HG03378 (cell line): ENCODE measurements around the gene RNF121.

ENCODE experiments used
- ATAC-seq: cut with Tn5 transposase; IDR thresholded peaks from one replicate; pipeline ENCODE4 v1.9.1; 2021; ENCODE audit warnings: mild to moderate bottlenecking, moderate library complexity; ENCODE audit not compliant: unreplicated experiment

Gene RNF121

DNA sequence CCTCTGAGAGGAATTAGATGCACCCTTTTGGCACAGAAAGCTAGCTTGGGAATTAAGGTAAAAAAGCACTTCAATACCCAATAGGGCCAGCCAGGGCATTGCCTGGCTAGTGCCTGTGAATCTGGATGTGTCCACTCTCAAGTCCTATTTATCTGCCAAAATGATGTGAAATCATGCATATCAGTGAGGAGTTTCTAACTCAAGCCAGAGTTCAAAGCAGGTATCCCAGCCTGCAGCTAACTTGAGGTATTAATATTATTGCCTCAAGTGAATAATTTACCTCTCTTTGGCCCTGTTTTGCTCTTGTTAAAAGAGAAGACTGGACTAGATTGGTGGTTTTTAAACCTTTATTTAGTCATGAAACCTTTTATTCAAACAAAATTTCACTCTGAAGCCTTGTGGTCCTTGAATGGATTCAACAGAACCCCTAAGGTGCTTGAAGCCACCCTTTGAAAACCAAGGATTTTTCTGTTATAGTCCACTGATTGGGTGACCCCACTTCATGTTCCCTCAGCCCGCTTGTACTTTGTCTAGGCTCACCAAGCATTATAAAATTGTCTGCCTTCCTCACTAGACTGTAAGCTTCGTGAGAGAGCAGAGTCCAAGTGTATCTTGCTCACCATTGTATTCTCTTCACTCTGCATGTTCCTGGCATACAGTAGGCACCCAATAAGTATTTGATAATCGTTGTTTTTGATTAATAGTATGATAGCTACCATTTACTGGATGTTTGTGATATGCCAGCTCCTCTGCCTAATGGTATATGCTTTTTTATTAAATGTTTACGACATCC lies 4.5 kb downstream of the RNF121 start:
- ATAC-seq, result no peak

GRCh38 chr11:71934213-71934612 lies 5.4 kb downstream of the RNF121 start:
- no peak for ATAC-seq

GRCh38 chr11:71935338-71935925 lies 6.6 kb downstream of the RNF121 start:
- ATAC-seq, result no peak

GRCh38 chr11:71936825-71937224 lies 8.0 kb downstream of the RNF121 start:
- no peak for ATAC-seq

GRCh38 chr11:71937826-71938225 lies 9.0 kb downstream of the RNF121 start:
- no peak for ATAC-seq

- no peak for ATAC-seq
These were observed 11.8 kb downstream of the RNF121 start for GRCh38 chr11:71940561-71941219.

DNA sequence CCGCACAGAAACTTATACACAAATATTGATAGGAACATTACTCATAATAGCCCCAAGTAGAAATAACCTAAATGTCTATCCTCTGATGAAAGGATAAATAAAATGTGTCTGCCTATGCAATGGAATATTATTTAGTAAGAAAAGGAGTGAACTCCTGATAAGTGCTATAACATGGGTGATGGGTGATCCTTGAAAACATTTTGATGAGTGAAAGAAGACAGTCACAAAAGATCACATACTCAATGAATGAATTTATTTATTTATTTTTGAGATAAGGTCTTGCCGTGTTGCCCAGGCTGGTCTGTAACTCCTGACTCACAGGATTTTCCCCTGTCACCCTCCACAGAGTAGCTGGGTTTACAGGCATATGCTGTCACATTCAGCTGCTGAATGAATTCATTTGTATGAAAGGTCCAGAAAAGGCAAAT lies 17.3 kb downstream of the RNF121 start:
- ATAC-seq, result no peak

DNA sequence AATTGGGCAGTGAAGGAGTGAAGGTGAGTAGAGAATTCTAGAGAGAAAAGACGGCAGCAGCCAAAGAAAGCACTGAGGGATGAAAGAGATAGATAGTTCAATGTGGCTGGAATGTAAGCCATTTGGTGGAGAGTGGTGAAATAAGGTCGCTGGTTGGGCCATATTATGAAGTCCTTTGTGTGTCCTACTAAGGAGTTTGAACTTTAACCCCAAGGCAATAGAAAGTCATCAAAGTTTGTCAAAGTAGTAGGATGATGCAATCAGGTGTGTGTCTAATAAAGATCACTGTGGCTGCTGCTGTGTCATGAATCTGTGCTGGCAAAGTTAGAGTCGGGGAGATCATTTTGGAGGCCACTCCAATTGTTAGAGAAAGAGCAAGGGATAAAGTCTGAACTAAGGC lies 18.7 kb downstream of the RNF121 start:
- no peak for ATAC-seq

DNA sequence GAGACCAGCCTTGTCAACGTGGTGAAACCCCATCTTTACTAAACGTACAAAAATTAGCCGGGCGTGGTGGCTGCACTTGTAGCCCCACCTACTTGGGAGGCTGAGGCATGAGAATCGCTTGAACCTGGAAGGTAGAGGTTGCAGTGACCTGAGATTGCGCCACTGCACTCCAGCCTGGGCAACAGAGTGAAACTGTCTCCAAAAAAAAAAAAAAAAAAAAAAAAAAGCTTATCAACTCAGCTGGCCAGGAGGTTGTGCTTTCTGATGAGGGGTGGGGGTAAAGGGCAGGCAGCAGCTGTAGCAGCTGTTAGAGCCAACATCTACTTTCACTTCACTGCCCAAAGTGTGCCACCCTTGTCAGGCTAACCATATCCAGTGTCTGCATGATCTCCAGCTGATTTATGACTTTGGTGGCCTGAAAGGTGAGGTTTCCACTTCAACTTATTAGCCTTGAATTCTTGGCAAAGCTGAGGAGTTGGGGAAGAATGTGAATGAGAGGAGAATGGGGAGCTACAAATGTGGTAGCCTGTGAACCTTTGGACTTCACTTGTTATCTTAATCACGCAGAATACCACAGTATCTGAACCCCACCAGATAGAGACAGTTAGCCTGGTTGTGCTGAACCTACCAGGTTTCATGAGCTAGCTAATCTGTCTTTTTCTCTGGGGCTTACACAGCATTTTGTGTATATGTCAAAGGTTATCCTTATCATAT lies 19.6 kb downstream of the RNF121 start:
- no peak for ATAC-seq

- no peak for ATAC-seq
These were observed 20.2 kb downstream of the RNF121 start for GRCh38 chr11:71949034-71949433.

DNA sequence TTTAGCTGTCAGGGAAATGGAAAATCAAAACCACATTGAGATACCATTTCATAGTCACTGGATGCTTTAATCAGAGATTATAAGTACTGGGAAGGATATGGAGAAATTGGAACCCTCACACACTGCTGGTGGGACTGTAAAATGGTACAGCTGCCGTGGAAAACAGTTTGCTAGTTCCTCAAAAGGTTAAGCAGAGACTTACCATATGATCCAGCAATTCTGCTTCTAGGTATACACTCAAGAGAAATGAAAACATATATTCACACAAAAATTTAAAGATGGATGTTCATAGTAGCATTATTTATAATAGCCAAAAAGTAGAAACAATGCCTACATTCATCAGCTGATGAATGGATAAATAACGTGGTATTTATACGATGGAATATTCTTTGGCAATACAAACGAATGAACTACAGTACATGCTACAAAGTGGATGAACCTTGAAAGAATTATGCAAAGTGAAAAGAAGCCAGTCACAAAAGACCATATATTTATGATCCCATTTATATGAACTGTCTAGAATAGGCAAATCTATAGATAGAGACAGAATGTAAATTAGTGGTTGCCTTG lies 23.0 kb downstream of the RNF121 start:
- ATAC-seq, result no peak

- no peak for ATAC-seq
These were observed 27.1 kb downstream of the RNF121 start for GRCh38 chr11:71955898-71956456.

GRCh38 chr11:71962428-71963038 lies 33.7 kb downstream of the RNF121 start:
- ATAC-seq, result peak; percentile 72

DNA sequence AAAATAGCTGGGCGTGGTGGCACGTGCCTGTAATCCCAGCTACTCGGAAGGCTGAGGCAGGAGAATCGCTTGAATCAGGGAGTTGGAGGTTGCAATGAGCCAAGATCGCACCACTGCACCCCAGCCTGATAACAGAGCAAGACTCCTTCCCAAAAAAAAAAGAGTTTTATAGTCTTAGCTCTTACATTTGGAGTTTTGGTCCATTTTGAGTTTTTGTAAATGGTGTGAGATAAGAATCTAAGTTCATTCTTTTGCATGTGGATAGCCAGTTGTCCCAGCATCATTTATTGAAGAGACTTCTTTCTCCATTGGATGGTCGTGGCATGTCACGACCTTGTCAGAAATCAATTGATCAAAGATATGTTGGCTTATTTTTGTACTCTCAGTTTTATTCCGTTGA lies 34.6 kb downstream of the RNF121 start:
- ATAC-seq, result no peak

- no peak for ATAC-seq
These were observed 35.8 kb downstream of the RNF121 start for GRCh38 chr11:71964641-71965040.

DNA sequence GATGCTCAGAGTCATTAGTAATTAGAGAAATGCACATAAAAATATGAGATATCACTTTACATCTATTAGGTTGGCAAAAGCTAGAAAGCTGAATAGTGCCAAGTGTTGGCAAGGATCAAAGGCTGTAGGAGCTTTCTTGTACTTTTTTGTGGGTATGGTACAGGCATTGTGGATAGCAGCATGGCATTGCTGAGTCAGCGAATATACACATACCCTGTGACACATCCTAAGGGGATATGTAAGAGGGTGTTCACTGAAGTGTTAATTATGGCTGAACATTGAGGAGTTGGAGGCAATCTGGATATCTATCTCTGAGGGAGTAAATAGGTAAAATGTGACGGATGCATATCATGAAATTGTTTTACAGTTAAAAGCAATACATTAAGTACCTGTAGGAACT lies 42.8 kb downstream of the RNF121 start:
- no peak for ATAC-seq

DNA sequence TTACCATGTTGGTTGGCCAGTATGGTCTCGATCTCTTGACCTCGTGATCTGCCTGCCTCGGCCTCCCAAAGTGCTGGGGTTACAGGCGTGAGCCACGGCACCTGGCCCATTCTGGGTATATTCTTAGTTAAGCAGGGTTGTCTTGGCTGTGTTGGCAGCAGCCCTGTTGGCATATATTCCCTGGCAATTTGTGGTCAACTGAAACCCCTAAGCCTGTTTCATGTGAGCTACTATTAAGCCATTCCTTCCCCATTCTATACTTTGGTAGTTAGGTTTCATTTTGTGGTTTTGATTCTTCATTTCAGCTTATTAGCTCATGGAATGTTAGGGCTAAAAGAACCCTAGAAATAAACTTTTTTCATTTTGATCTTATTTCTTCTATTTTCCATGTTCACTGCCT lies 47.7 kb downstream of the RNF121 start:
- no peak for ATAC-seq

DNA sequence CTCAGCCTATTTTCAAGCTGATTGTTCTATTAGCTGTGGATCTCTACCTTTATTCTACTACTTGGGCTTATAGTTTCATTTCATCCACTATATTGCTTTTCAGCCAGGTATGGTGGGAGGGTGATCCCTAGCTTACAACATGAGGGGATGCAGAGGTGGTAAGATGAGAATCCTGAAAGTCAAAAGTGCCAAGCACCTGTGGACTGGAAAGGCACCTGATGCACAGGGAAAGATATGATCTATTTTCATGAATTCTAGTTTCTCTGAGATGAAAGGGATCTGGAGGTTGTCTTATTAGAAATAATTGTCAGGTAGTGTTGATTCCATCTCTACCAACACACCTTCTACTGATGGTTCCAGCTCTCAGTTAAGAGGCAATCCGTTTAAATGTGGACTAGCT lies 48.2 kb downstream of the RNF121 start:
- ATAC-seq, result no peak

GRCh38 chr11:71977743-71978418 lies 49.0 kb downstream of the RNF121 start:
- no peak for ATAC-seq

GRCh38 chr11:71979094-71979493 lies 50.2 kb downstream of the RNF121 start:
- ATAC-seq, result no peak
